Measurements from ENCODE around the gene RNF32.
"Not testable (repeated sequence)": the region's sequence is repeated elsewhere in the genome, so short reads cannot be mapped to it uniquely, and the experiment has no call there.

- TF ChIP-seq, protein P1, sequence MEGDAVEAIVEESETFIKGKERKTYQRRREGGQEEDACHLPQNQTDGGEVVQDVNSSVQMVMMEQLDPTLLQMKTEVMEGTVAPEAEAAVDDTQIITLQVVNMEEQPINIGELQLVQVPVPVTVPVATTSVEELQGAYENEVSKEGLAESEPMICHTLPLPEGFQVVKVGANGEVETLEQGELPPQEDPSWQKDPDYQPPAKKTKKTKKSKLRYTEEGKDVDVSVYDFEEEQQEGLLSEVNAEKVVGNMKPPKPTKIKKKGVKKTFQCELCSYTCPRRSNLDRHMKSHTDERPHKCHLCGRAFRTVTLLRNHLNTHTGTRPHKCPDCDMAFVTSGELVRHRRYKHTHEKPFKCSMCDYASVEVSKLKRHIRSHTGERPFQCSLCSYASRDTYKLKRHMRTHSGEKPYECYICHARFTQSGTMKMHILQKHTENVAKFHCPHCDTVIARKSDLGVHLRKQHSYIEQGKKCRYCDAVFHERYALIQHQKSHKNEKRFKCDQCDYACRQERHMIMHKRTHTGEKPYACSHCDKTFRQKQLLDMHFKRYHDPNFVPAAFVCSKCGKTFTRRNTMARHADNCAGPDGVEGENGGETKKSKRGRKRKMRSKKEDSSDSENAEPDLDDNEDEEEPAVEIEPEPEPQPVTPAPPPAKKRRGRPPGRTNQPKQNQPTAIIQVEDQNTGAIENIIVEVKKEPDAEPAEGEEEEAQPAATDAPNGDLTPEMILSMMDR (IDR thresholded peaks at IDR 0.05) = not testable (repeated sequence)
- not testable (repeated sequence) for TF ChIP-seq POLR2AphosphoS5 (IDR thresholded peaks at IDR 0.05; ENCODE audit: low read depth, low read length)
These were observed 56.7 kb downstream of the RNF32 start for GRCh38 chr7:156697283-156697682.
